ENCODE results near the gene THADA.

The THADA gene

GRCh38 chr2:43343573-43344304 is 252.1 kb downstream of the THADA start:
- DNase-seq = no peak

- DNase-seq = no peak
Observed at GRCh38 chr2:43341959-43342757, 253.7 kb downstream of the THADA start.

GRCh38 chr2:43340945-43341356 is 254.9 kb downstream of the THADA start:
- no peak for DNase-seq

- DNase-seq = no peak
Observed at GRCh38 chr2:43340066-43340465, 255.8 kb downstream of the THADA start.

GRCh38 chr2:43333656-43334144 is 262.1 kb downstream of the THADA start:
- no peak for DNase-seq

GRCh38 chr2:43333101-43333655 is 262.7 kb downstream of the THADA start:
- DNase-seq = no peak

GRCh38 chr2:43332653-43333052 is 263.2 kb downstream of the THADA start:
- no peak for DNase-seq

GRCh38 chr2:43331422-43331821 is 264.4 kb downstream of the THADA start:
- DNase-seq = no peak

- DNase-seq = no peak
Observed at GRCh38 chr2:43329637-43330036, 266.2 kb downstream of the THADA start.

- no peak for DNase-seq
Observed at GRCh38 chr2:43328832-43329231, 267.0 kb downstream of the THADA start.

- DNase-seq = no peak
Observed at GRCh38 chr2:43328133-43328532, 267.7 kb downstream of the THADA start.

- DNase-seq = no peak
Observed at GRCh38 chr2:43327119-43327518, 268.7 kb downstream of the THADA start.

GRCh38 chr2:43326101-43326825 is 269.6 kb downstream of the THADA start:
- DNase-seq = no peak

GRCh38 chr2:43325107-43325811 is 270.6 kb downstream of the THADA start:
- no peak for DNase-seq

GRCh38 chr2:43324259-43325106 is 271.4 kb downstream of the THADA start:
- no peak for DNase-seq

- DNase-seq = no peak
Observed at GRCh38 chr2:43323857-43324256, 272.0 kb downstream of the THADA start.

GRCh38 chr2:43321446-43321845 is 274.4 kb downstream of the THADA start:
- DNase-seq = no peak

GRCh38 chr2:43319541-43319940 is 276.3 kb downstream of the THADA start:
- no peak for DNase-seq

GRCh38 chr2:43318791-43319190 is 277.0 kb downstream of the THADA start:
- no peak for DNase-seq

- no peak for DNase-seq
Observed at GRCh38 chr2:43317680-43318079, 278.2 kb downstream of the THADA start.

GRCh38 chr2:43317194-43317593 is 278.6 kb downstream of the THADA start:
- DNase-seq = no peak

- DNase-seq = no peak
Observed at GRCh38 chr2:43315482-43315881, 280.4 kb downstream of the THADA start.

Data from activated CD8-positive, alpha-beta memory T cell treated with anti-CD3 and anti-CD28 coated beads, Interleukin-2, amount 50 U/mL, for 4 hours (primary cell).